Suppressor macrophage treated with lipopolysaccharide for 1 hour (primary cell): ENCODE results near the gene PCIF1.
A peak's percentile ranks its signal among the peaks of the same experiment; 100 is the strongest.
"Not testable (repeated sequence)": the region's sequence is repeated elsewhere in the genome, so short reads cannot be mapped to it uniquely, and the experiment has no call there.

Experiments
- DNase-seq, 3 donors: peaks; one replicate each; pipeline ENCODE4 v3.0.0-alpha.2; 2020 to 2022

The PCIF1 gene

DNA sequence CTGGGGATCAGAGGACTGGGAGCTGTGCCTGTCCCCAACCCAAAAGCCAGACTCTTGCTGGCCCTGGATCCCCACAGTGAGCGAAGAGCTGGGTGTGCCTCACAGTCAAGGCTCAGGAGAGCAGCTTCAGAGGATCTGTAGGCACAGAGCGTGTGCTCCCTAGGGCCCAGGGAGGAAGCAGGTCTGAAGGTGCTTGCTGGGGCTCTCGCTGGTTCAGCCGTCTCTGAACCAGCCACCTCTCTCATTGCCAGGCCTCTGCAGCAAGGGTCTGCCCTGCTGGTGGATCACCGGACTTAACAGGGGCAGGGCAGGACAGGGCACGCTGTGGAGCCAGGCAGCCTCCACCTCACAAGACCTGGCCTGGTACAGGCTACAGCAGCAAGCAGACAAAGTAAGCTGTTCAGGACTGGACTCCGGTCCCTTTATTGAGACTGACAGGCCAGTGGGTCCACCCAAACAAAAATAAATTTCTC is 13.8 kb downstream of the PCIF1 start:
- no peak for DNase-seq

DNA sequence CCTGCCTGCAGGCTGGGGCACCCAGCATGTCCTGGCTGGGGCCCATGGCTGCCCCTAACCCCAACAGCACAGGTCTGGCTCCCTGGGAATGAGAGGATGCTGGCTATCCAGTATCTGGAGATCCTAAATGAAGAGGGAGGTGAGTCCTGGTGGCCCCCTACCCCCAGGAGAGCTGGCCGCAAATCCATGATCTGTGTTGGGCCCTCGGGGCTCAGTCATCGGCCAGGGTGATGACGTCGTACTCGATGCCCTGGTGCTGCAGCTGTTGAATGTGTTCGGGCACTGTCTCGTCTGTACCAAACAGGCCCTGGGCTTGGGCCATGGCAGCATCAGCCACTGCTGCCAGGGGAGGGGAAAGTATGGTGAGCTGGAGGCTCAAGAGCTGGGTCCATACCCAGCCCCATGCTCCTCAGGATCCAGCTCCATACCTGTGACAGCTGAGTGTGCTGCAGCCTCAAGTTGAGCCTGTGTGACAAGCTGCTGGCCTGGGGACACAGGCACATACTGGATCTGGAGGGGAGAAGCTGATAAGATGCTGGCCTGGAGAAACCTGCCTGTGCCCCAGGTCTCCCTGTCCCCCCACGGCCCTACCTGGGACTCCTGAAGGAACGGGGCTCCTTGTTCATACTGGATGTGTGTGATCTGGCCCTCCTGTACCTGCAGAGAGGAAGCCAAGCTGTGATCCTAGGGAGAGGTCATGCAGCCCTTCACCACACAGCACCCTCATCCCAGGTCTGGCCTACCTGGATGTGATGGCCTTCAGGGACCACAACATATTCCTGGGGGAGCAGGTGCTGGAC is 14.5 kb downstream of the PCIF1 start:
- no peak for DNase-seq

DNA sequence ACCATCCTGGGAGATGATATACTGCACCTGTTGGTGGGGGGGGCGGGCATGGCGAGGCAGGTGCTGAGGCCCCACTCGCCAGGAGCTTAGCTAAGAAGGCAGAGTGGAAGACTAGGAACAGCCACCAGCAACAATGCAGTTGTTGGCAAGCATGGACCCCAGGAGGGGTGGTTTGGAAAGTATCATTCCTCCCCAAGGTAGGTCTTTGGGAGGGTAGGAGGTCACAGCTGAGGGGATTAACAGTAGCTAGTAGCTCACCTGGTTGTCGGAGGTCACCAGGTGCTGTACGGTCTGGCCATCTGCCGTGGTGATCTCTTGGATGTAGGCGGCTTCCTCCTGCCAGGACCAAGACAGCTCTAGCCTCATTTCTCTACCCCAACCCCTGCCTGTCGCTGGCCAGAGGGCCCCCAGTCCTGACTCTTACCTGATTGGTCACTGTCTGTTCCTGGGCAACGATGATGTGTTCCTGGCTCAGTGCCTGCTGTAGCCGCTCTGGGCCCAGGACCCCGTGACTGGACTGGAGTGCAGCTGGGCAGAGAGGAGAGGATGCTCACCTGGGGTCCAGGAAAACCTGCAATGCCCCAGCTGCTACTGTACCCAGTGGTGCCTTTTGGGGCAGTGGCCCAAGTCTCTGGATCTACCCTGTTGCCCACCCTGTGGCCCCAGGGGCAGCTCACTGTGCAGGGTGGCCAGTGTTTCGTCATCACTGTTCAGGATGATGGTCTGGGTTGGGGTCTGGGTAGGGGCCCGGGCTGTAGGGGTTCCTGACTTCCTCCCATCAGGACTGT is 15.3 kb downstream of the PCIF1 start:
- no peak for DNase-seq

DNA sequence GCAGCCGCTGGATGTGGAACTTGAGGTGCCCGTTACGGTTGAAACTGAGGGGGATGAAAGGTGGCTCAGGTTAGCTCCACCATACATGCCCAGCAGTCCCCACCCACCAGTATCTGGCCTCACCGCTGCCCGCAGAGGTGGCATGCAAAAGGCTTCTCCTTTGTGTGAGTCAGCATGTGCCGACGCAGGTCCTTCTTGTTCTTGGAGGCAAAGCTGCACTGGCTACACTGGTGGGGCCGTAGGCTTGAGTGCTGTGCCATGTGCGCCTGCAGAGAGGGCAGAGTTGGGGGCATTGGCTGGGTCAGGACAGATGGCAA is 15.8 kb downstream of the PCIF1 start:
- DNase-seq = no peak

DNA sequence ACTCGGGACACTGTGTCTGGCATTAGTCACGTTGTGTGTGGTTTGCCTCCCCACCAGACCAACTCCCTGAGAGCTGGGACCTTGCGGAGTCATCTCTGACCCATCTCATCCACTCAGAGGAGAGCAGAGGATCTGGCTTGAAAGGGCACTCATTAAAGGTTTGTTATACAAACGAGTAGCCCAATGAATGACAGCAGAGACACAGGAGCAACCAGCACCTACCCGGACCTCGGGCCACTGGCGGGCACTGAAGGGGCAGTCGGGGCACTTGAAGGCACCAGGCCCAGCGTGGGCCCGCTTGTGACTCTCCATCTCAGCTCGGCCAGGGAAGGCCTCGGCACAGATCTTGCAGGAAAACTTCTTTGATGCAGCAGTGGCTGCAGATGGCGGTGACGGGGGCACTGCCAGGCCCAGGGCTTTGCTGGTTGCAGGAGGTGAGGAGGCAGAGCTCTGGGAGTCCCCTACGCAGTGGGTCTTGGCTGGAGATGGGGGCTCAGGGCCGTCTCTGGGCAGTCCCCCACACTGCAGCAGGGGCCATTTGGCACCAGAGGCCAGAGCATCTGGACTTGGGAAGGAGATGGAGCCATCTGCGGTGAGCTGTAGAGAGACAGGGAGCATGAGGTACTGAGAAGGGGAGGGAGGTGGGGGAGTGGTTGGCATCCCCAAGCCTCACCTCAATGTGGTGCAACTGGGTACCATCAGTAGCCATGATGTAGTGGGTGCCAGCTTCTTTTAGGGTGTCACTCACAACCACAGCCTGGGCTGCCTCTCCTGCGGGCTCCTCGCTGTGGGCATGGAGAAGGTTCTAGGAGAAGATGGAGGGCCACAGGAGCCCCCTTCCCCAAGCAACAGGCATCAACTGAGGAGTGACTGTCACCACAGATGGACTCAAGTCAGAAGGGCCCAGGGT is 17.7 kb downstream of the PCIF1 start:
- no peak for DNase-seq

DNA sequence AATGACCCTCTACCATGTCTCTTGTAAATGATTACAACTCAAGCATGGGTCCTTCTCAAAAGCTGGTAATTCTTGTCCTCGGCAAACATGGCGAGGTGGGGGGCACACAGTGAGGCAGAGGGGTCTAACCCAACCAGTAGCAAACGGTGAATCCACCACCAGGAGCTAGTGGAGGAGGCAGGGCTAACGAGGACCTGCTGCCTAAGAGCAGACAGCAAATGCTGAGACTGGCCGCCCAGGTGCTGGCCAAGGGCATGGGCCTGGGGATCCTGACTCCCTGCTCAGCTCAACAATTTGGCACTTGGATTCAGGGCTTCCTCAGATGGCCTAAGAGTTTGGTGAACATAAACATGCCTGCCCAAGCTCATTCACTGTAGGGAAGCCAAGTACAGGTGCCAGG is 18.4 kb downstream of the PCIF1 start:
- DNase-seq = no peak

DNA sequence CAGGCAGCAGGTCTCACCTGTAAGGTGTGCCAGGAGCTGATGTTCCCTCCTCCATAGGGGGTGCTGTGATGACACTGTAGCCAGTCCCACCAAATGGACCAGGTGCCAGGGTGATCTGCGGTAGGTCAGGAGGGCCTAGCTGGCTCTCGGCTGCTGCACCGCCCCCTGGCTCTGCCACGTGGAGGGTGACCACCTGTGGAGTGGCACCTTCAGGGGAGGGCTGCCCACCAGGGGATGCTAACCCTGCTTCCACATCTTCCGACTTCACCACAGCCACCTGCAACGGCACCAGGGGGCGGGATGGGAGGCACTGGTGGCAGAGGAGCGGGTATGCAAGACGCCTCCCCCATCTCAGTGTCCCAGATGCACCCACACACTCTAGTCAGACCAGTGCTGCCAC is 19.2 kb downstream of the PCIF1 start:
- no peak for DNase-seq

DNA sequence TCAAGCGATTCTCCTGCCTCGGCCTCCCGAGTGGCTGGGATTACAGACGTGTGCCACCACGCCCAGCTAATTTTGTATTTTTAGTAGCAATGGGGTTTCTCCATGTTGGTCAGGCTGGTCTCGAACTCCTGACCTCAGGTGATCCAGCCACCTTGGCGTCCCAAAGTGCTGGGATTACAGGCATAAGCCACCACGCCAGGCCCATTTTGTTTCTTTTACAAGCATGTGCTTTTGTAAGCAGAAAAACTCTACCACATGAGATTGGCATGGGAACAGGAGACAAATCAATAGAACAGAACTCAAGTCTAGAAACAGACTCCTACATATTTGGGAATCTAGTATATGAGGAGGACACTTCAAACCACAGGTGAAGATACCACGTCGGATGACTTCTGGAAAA is 21.8 kb downstream of the PCIF1 start:
- DNase-seq = not testable (repeated sequence)

DNA sequence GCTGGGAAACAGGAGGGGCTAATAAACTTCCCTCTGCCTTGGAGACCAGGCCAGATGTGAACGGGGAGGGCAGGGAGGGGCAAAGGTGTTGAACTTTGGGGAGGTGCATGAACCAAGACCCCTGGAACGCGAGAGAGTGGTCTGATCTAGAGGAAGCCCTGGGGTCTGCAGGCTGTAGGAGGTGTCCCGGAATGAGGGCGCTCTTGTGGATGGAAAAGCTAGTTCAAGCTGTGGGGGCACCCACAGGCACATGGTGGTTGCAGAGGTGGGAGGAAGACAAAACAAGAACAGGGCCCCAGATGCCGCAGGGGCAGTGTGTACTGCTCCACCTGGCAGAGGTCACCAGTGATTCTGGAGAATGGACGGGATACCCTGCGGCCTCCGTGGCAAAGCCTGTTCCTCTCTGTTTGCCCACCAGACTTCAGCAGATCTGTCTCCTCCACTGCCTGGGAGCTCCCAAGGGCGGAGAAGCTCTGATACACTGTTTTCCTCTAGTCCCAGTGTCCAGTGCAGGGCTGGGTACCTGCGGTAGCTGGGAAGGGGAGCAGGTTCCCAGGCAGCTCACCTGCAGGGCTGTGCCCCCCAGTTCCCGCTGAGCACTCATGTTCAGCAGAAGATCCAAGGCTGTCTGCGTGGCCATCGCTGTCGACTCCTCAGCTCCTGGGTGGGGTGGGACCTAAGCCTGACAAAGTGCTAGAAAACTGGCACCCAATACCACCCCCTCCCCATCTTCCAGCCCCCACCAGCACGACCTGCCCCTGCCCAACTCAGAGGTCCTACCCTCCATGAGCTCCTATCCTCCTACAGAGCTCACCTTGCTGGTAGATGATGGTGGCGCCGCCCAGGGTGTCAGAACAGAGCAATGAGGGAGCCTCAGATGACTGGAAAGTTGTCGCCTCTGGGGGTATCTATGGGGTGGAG is 22.8 kb downstream of the PCIF1 start:
- no peak for DNase-seq

DNA sequence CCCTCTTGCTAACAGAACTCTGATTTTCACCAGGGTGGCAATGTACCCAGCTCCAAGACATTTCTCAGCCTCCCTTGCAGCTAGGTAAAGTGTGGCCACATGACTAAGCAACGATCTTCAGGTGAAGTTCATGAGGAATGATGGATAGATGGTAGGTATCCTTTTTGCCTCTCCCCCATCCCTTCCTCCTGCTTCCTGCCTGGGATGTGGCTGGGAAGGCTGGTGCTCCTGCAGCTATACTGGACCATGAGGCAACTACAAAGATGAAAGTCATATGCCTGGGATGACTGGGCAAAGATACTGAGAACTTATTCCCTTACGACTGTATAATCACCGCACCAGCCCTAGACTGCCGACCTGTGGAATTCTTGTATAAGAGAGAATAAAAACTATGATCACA is 24.1 kb downstream of the PCIF1 start:
- no peak for DNase-seq

DNA sequence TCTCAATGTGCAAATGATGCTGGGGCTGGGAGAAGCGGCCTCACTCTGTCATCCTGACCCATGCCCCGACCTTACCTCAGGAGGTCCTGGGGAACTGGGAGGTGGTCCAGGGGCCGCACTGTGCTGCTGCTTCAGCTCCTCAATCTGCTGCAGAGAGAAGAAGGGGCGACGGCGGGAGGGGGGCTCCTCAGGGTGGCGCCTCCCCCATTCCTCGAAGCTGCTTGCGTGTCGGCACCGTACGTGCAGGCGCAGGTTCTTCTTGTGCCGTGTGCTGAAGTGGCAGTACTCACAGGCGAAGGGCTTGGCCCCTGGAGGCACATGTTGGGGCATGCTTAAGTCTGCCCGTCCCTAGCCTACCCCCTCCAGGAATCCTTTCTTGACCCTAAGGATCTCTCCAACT is 24.6 kb downstream of the PCIF1 start:
- no peak for DNase-seq

DNA sequence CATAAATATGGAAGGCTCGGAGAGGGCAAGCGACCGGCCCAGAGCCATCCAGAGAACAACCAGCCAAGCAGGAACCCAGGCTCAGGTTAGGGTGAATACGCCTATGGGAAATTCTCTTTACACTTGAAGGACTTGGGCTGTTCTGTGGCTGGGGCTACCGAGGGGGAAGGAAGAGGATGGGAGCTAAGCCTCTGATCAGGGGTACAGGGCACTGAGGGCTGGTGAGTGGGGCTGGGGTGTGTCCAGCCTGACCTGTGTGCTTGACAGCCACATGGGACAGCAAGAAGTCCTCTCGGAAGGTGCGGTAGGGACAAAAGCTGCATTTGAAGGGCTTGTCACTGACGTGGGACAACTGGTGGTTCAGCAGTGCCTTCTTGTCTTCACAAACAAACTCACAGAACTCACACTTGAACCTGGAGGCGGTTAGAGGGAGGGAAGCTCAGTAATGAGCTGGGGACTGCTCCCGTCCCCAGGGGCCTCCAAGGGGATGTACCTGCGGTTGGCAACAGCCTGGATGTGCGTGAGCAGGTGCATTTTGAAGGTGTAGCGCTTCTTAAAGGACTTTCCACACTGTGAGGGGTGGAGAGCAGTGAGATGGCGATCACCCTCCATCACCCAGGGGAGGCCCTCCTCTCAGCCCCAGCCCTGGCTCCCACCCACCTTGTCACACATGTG is 25.6 kb downstream of the PCIF1 start:
- no peak for DNase-seq

DNA sequence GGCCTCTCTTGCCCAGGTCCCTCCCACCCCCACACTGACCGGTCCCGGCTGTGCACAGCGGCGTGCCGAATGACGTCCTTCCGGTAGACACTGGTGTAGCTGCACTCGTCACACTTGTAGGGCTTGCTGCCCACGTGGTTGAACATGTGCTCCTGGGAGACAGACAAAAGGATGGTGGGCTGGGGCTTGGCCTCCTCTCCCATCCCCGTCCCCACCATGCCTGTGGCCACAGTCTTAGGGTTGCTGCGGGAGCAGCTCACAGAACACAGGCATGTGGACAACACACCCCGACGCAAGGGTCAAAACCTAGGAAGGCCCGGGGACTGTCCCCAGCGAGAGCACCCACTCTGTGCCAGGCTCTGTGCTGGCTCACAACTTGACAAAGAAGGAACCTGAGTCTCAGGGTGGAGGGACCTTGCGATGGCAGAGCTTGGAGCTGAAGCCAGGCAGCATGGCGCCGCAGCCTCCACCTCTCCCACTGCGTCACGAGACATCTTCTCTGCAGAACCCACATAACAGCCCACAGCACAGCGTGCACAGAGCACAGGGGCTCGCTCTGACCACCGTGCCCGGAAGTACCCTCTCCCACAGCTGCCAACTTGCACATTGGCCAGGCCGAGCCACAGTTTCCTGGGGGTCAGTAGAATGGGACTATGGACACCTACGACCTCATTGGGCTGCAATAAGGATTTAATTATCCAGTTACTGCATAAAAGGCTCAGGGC is 27.7 kb downstream of the PCIF1 start:
- DNase-seq = no peak

DNA sequence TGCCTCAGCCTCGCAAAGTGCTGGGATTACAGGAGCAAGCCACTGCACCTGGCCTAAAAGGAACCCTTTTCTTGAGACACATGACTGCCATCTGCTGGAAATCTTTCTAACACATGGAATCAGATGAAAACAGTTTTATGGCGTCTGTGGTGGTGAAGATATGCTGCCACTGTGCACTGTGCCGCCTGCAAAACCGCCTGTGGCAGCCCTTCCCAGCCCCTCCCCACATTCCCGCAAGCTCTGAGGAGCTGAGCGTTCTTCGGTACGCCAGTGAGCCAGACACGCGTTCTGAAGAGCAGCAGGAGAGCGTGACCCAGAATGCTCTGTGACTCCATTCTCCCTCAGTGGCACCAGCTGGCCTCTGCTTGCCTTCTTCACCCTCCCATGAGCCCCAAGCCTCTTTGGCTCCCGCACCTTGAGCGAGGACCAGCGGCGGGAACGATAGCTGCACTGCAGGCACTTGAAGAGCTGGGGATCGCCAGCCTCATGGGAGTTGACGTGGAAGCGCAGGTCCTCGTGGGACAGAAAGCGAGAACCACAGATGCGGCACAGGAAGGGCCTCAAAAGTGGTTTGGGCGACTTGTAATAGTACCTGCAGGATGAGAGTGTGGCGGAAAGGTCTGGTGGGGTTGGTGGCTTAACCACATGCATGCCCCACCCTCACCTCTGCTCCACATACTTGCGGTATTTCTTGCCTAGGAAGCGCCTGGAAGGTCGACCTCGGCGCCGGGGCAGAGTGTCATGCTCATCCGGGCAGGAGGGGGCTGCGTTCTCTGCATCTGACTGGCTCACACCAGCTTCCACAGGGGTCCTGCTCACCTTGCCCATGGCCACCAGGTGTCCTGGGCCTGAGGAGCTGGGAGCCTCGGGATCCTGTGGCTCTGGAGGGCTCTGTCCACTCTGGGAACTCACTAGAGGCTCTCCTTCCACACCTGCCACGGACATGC is 28.8 kb downstream of the PCIF1 start:
- peak; percentile 46 to 60 (median 59) for DNase-seq

DNA sequence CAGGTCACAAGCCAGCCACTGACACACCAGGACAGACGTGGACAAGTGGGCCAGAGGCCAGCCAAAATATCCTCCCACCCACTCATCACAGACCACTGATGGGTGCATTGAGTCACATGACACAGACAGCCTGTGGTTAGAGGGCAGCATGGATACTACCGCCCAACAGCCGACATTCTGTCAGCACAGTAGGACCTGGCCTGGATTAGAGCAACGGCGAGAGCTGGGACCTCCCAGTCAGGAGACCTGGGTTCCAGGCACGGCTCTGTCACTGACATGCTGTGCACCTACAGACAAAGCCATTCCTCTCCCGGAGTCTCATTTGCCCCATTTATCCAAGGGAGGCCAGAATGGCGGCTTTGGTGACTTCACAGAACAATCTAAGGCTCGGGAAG is 29.5 kb downstream of the PCIF1 start:
- no peak for DNase-seq

DNA sequence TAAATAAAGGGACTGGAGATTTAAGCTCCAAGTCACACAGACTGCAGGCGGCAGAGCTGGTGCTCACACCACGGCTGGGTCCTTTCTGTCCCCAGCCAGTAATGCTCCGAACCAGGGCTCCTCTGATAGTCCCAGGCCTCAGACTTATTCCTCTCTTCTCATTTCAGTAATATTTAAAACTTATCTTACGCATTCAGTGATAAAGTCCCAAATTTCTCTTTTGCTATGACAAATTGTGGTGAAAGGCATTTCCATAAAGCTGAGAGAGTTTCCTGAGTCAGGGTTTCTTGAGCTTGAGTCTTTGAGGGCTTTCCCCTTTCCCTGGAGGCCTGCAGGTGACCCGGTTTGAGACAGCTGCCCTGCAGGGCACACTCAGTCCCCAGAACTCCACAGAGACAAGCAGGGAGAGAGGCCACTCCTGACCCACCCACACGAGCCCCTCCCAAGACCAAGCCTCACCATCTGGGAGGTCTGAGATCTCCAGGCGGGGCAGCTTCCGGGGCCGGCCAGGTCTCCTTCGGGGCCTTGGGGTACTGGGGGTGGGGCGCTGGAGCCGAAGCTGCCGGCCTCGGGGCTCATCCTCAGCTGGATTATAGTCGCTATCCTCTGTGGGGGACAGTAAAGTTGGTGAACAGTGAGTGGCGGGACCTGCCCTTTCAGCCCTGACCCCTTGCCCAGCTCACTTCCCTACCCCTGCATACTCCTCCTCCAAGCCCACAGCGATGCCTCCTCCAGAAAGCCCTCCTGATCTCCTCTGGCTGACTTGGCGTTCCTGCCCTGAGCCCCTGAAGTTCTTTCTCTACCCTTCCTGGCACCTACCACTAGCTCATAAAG is 30.9 kb downstream of the PCIF1 start:
- DNase-seq = no peak

DNA sequence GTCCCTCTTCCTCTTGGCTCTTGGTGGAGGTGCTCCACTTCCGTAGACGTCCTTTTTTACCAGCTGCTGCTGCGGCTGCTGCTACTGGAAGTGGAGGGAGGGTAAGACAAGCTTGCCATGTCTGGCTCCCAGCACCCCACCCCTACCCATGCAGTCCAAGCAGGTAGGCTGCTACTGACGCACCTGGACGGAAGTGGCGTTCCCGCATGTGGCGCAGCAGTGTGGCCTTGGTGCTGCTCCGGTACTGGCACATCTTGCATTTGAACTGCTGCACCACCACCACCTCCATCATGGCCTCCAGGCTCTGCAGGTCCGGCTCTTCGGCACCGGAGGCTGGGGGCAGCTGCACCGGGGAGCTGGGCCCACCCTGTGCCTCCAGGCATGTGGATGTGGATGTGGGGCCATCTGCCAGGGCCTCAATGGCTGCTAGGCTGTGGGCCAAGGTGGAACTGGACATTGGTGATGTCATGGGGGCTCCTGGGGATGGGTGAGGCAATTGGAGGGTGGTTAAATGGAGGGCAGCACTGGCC is 33.1 kb downstream of the PCIF1 start:
- no peak for DNase-seq

DNA sequence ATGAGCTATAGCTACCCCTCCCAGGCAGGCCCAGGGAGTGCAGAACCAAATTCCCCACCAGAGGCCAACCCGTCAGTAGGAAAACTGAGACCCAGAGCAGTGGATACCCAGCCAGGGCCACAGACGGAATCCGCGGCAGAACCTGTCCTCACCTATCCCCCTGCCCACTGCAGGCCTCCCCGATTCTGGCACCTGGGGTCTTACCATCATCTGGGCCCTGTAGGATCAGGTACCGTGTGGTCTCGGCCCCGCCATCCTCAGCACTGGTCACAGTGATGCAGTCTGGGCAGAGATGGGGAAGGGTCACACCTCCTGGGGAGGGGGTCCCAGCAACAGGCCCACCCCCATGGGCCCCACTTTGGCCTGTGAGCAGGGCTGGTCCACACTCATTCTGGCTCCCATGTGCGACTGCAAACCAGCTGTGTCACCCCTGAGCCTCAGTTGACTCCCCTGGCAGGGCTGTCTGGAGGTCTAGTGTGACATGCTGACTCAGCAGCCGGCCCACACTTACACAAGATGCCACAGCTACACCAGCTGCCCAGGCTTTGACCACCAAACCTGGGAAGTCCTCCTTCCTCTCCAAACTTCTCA is 33.7 kb downstream of the PCIF1 start:
- DNase-seq = no peak
